Heart left ventricle (tissue), 16 donors: ENCODE results near the gene ZNF511. TPM values are rescaled to one million over a fixed set of nuclear protein-coding genes. Genes with fewer than 3 reads are reported as not detected.

Experiments used
- ATAC-seq, 4 donors: fragments of 200-7000 bp; cut with Tn5 transposase; one replicate each; pipeline ENCODE4 v1.9.1; 2020 to 2022; ENCODE audit warnings: moderate library complexity in 4 of 4, mild to moderate bottlenecking in 3 of 4, moderate number of reproducible peaks in 1 of 4
- DNase-seq, 5 donors: peaks; one replicate each; pipeline ENCODE4 v3.0.0-alpha.2; 2020
- H3K27ac ChIP-seq, 12 donors: fragments of 200-600 bp; sonication (generic) in 4 of 12; one replicate each; pipeline versions ENCODE4 v1.5.0 to v1.8.0; 2016 to 2022; ENCODE audit warnings: mild to moderate bottlenecking in 2 of 12
- H3K27me3 ChIP-seq, 9 donors: fragments of 200-600 bp; sonication (generic) in 2 of 9; one replicate each; pipeline versions ENCODE4 v1.5.1 to v1.8.0; 2016 to 2022; ENCODE audit warnings: mild to moderate bottlenecking in 3 of 9
- H3K36me3 ChIP-seq, 9 donors: fragments of 200-600 bp; sonication (generic) in 2 of 9; one replicate each; pipeline versions ENCODE4 v1.5.0 to v1.8.0; 2018 to 2022; ENCODE audit warnings: mild to moderate bottlenecking in 2 of 9
- H3K4me1 ChIP-seq, 12 donors: fragments of 200-600 bp; sonication (generic) in 4 of 12; one replicate each; pipeline versions ENCODE4 v1.5.0 to v1.8.0; 2016 to 2022; ENCODE audit warnings: mild to moderate bottlenecking in 3 of 12
- H3K4me3 ChIP-seq, 12 donors: fragments of 200-600 bp; sonication (generic) in 4 of 12; one replicate each; pipeline versions ENCODE4 v1.5.0 to v1.8.0; 2017 to 2022; ENCODE audit warnings: mild to moderate bottlenecking in 9 of 12, moderate library complexity in 4 of 12
- H3K9me3 ChIP-seq, 12 donors: fragments of 200-600 bp; sonication (generic) in 4 of 12; one replicate each; pipeline versions ENCODE4 v1.5.0 to v1.8.0; 2016 to 2022; ENCODE audit warnings: mild to moderate bottlenecking in 1 of 12
- CTCF ChIP-seq, 12 donors: fragments of 200-600 bp; sonication (generic) in 4 of 12; IDR thresholded peaks; one replicate each; pipeline versions ENCODE4 v1.5.0 to v1.8.0; 2018 to 2022; ENCODE audit warnings: antibody characterized with exemption in 12 of 12, mild to moderate bottlenecking in 5 of 12
- POLR2A ChIP-seq, 2 donors: fragments of 450-650 bp; IDR thresholded peaks; one replicate each; pipeline ENCODE4 v1.6.1; 2017; ENCODE audit warnings: antibody characterized with exemption in 2 of 2, mild to moderate bottlenecking in 2 of 2, moderate library complexity in 2 of 2
- WGBS, 4 donors: extraction: QIAGEN DNeasy Blood & Tissue Kit in 2 of 4; methylation state at CpG; one replicate each; pipeline versions ENCODE4 v1.1.5 to v1.1.7; 2013 to 2018; 5-methylcytosine and 5-hydroxymethylcytosine counted together
- intact Hi-C, 10 donors: fragments of 100-400 bp; cut with DNase I; formaldehyde crosslinking; loops; one replicate each; pipeline versions ENCODE4 v1.11.1 to v1.14.2; 2022
- polyA plus RNA-seq, 2 donors: library from polyadenylated mRNA; stranded (reverse); fragments of 200-250 nt; gene quantifications; one replicate each; pipeline ENCODE4 v1.2.3, GENCODE V29; 2013
- total RNA-seq, 9 donors: library from RNA; depleted of rRNA in 2 of 9; stranded (reverse); fragments of >200 nt in 2 of 9; fragmentation: NEBNext Ultra II Directional in 3 of 9; extraction: Animal tissue kit (Norgen Biotek cat#: 25700) in 3 of 9; gene quantifications; one replicate each; pipeline versions ENCODE4 v1.1.0 to v1.2.4, GENCODE V29; 2016 to 2023
- donor health status: ischemic (EF 13 %, LVEDD 7.1; RV severe dilation, severe dysfunction).
- donor health status: healthy with polysubstance abuse.
- donor health status: DM: no; HTN: yes; CAD: no.
- donor health status: DM: no; HTN: no; CAD: no.
- donor health status: ischemic (EF 25% LVEDD 6.9; RV normal size, moderate dysfunction).
- donor health status: ischemic (EF 25% LVEDD 5.7; RV mildly dilated, moderate dysfunction).
- donor health status: healthy.
- donor health status: DM: yes; HTN: yes; CAD: no.
- donor health status: ischemic (EF 35%, LVEDD 5.7; RV mildly dilated, moderate dysfunction).
- donor health status: nonischemic (EF 11% LVEDD 7.7; RV severe dilation, severe dysfunction).
- donor health status: DM: yes; HTN: yes; CAD: no.
- donor health status: PGD.
- donor health status: ischemic (EF 29% LVEDD 5.4; RV normal size, mild dysfunction).
- donor health status: nonischemic (EF 23%, LVEDD 6.1; RV moderate dilation, normal function).

The ZNF511 gene
- total and polyA plus RNA-seq, 11 donors = 34.5 to 80.4 (median 41.8) TPM

- no peak overlapping the region for H3K27ac ChIP-seq
- peak in 1 of 5 donors; percentile 55 for DNase-seq
- H3K9me3 ChIP-seq = no peaks in the 10 kb centered on the region
- intact Hi-C loops = no loop called here
- ATAC-seq = no peak
- no peak overlapping the region for H3K4me3 ChIP-seq
- 57 to 65% (median 62%) methylated on average over 8 to 16 of the region's 16 CpGs for WGBS, 4 donors
- H3K36me3 ChIP-seq = no peaks in the 10 kb centered on the region
- H3K27me3 ChIP-seq = peaks cover 0 to 51% (median 28%) of the 10 kb centered on the region in 9 donors
- TF ChIP-seq POLR2A (IDR thresholded peaks at IDR 0.05) = no peak
- no peak for TF ChIP-seq CTCF (IDR thresholded peaks at IDR 0.05)
- no peaks in the 10 kb centered on the region for H3K4me1 ChIP-seq
These were observed 39.2 kb downstream of the ZNF511 start for GRCh38 chr10:133347710-133348517.

- H3K27me3 ChIP-seq = peaks cover 0 to 44% (median 20%) of the 10 kb centered on the region in 9 donors
- H3K36me3 ChIP-seq = no peaks in the 10 kb centered on the region
- no peaks in the 10 kb centered on the region for H3K9me3 ChIP-seq
- intact Hi-C loops = no loop called here
- no peak overlapping the region for H3K27ac ChIP-seq
- 79 to 92% (median 87%) methylated on average over 8 of the region's 8 CpGs for WGBS, 4 donors
- no peak for TF ChIP-seq CTCF (IDR thresholded peaks at IDR 0.05)
- TF ChIP-seq POLR2A (IDR thresholded peaks at IDR 0.05) = no peak
- ATAC-seq (peak in 1 of 4 donors; percentile 3), DNase-seq (no peak)
- no peaks in the 10 kb centered on the region for H3K4me1 ChIP-seq
- no peak overlapping the region for H3K4me3 ChIP-seq
These were observed 40.5 kb downstream of the ZNF511 start for GRCh38 chr10:133349160-133349568.

GRCh38 chr10:133349577-133350011, 40.9 kb downstream of the ZNF511 start:
- DNase-seq = peak in 1 of 5 donors; percentile 44
- Histone ChIP-seq H3K36me3 (no peaks in the 10 kb centered on the region), H3K27ac (no peak overlapping the region), H3K4me1 (no peaks in the 10 kb centered on the region), H3K4me3 (no peak overlapping the region), H3K27me3 (peaks cover 0 to 44% (median 17%) of the 10 kb centered on the region in 9 donors), H3K9me3 (no peaks in the 10 kb centered on the region)
- intact Hi-C loops = no loop called here
- no peak for ATAC-seq
- WGBS, 4 donors = 62 to 80% (median 75%) methylated on average over 5 to 9 of the region's 9 CpGs
- no peak for TF ChIP-seq CTCF (IDR thresholded peaks at IDR 0.05)
- TF ChIP-seq POLR2A (IDR thresholded peaks at IDR 0.05) = no peak

GRCh38 chr10:133350283-133350949, 41.7 kb downstream of the ZNF511 start:
- 69 to 83% (median 80%) methylated on average over 1 to 12 of the region's 12 CpGs for WGBS, 4 donors
- Histone ChIP-seq H3K4me1 (no peaks in the 10 kb centered on the region), H3K36me3 (peaks cover 0 to 3% (median 0%) of the 10 kb centered on the region in 9 donors), H3K27ac (no peak overlapping the region), H3K27me3 (peaks cover 0 to 44% (median 16%) of the 10 kb centered on the region in 9 donors), H3K9me3 (no peaks in the 10 kb centered on the region), H3K4me3 (no peak overlapping the region)
- intact Hi-C loops = no loop called here
- no peak for TF ChIP-seq CTCF (IDR thresholded peaks at IDR 0.05)
- TF ChIP-seq POLR2A (IDR thresholded peaks at IDR 0.05) = no peak
- ATAC-seq (no peak), DNase-seq (peak in 1 of 5 donors; percentile 44)
